ENCODE results near the gene CEP20.
"Not testable (repeated sequence)": the region's sequence is repeated elsewhere in the genome, so short reads cannot be mapped to it uniquely, and the experiment has no call there.

DNA sequence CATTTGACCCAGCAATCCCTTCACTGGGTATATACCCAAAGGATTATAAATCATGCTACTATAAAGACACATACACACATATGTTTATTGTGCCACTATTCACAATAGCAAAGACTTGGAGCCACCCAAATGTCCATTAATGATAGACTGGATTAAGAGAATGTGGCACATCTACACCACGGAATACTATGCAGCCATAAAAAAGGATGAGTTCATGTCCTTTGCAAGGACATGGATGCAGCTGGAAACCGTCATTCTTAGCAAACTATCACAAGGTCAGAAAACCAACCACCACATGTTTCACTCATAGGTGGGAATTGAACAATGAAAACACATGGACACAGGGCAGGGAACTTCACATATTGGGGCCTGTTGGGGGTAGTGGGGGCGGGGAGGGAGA lies 29.9 kb upstream of the CEP20 start:
- TF ChIP-seq, protein P1, sequence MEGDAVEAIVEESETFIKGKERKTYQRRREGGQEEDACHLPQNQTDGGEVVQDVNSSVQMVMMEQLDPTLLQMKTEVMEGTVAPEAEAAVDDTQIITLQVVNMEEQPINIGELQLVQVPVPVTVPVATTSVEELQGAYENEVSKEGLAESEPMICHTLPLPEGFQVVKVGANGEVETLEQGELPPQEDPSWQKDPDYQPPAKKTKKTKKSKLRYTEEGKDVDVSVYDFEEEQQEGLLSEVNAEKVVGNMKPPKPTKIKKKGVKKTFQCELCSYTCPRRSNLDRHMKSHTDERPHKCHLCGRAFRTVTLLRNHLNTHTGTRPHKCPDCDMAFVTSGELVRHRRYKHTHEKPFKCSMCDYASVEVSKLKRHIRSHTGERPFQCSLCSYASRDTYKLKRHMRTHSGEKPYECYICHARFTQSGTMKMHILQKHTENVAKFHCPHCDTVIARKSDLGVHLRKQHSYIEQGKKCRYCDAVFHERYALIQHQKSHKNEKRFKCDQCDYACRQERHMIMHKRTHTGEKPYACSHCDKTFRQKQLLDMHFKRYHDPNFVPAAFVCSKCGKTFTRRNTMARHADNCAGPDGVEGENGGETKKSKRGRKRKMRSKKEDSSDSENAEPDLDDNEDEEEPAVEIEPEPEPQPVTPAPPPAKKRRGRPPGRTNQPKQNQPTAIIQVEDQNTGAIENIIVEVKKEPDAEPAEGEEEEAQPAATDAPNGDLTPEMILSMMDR (IDR thresholded peaks at IDR 0.05): not testable (repeated sequence)
- not testable (repeated sequence) for TF ChIP-seq POLR2A (IDR thresholded peaks at IDR 0.05)
